Effector memory CD4-positive, alpha-beta T cell (primary cell): ENCODE data around the gene SMLR1.

ENCODE experiments used
- DNase-seq, 3 donors: peaks; one replicate each; pipeline ENCODE4 v3.0.0-alpha.2; 2020
- H3K27ac ChIP-seq: 2 replicates; pipeline ENCODE4 v1.7.0; 2013; ENCODE audit warnings: mild to moderate bottlenecking, low read length, moderate library complexity; ENCODE audit not compliant: insufficient read depth, poor library complexity, severe bottlenecking
- H3K27me3 ChIP-seq: replicated peaks from 2 replicates; pipeline ENCODE4 v1.7.0; 2013; ENCODE audit warnings: mild to moderate bottlenecking, low read length; ENCODE audit not compliant: insufficient read depth, control insufficient read depth, poor library complexity, severe bottlenecking
- H3K36me3 ChIP-seq: 2 replicates; pipeline ENCODE4 v1.7.0; 2013; ENCODE audit warnings: mild to moderate bottlenecking, low read length, moderate library complexity; ENCODE audit not compliant: control insufficient read depth, insufficient read depth
- H3K4me1 ChIP-seq: 2 replicates; pipeline ENCODE4 v1.7.0; 2013; ENCODE audit warnings: low read length, mild to moderate bottlenecking; ENCODE audit not compliant: control insufficient read depth, insufficient read depth, poor library complexity, severe bottlenecking
- H3K4me3 ChIP-seq: 2 replicates; pipeline ENCODE4 v1.7.0; 2013; ENCODE audit warnings: low read length, low read depth, mild to moderate bottlenecking; ENCODE audit not compliant: insufficient read depth, poor library complexity, severe bottlenecking
- H3K9me3 ChIP-seq: 2 replicates; pipeline ENCODE4 v1.7.0; 2013; ENCODE audit warnings: mild to moderate bottlenecking, low read length, moderate library complexity; ENCODE audit not compliant: control insufficient read depth

SMLR1 gene

GRCh38 chr6:130849594-130849993, 22.4 kb downstream of the SMLR1 start:
- Histone ChIP-seq H3K27ac (no peak overlapping the region), H3K4me1 (no peaks in the 10 kb centered on the region), H3K4me3 (no peak overlapping the region), H3K36me3 (no peaks in the 10 kb centered on the region), H3K27me3 (no peaks in the 10 kb centered on the region), H3K9me3 (no peaks in the 10 kb centered on the region)
- no peak for DNase-seq

GRCh38 chr6:130851026-130851425, 23.8 kb downstream of the SMLR1 start:
- no peak overlapping the region for H3K4me3 ChIP-seq
- no peaks in the 10 kb centered on the region for H3K36me3 ChIP-seq
- no peaks in the 10 kb centered on the region for H3K4me1 ChIP-seq
- no peaks in the 10 kb centered on the region for H3K27me3 ChIP-seq
- DNase-seq = no peak
- no peaks in the 10 kb centered on the region for H3K9me3 ChIP-seq
- no peak overlapping the region for H3K27ac ChIP-seq

GRCh38 chr6:130852844-130853554, 25.8 kb downstream of the SMLR1 start:
- no peaks in the 10 kb centered on the region for H3K4me1 ChIP-seq
- DNase-seq = no peak
- H3K9me3 ChIP-seq = no peaks in the 10 kb centered on the region
- H3K27ac ChIP-seq = no peak overlapping the region
- H3K27me3 ChIP-seq = no peaks in the 10 kb centered on the region
- no peaks in the 10 kb centered on the region for H3K36me3 ChIP-seq
- H3K4me3 ChIP-seq = no peak overlapping the region

- no peaks in the 10 kb centered on the region for H3K27me3 ChIP-seq
- H3K4me1 ChIP-seq = no peaks in the 10 kb centered on the region
- H3K36me3 ChIP-seq = no peaks in the 10 kb centered on the region
- H3K4me3 ChIP-seq = no peak overlapping the region
- DNase-seq = no peak
- no peak overlapping the region for H3K27ac ChIP-seq
- H3K9me3 ChIP-seq = no peaks in the 10 kb centered on the region
Measured at GRCh38 chr6:130853555-130854183, 26.5 kb downstream of the SMLR1 start.

- Histone ChIP-seq H3K4me3 (no peak overlapping the region), H3K36me3 (no peaks in the 10 kb centered on the region), H3K27me3 (no peaks in the 10 kb centered on the region), H3K27ac (no peak overlapping the region), H3K9me3 (no peaks in the 10 kb centered on the region), H3K4me1 (no peaks in the 10 kb centered on the region)
- no peak for DNase-seq
Measured at GRCh38 chr6:130858054-130858453, 30.8 kb downstream of the SMLR1 start.

GRCh38 chr6:130858498-130859160, 31.4 kb downstream of the SMLR1 start:
- no peak for DNase-seq
- Histone ChIP-seq H3K27me3 (no peaks in the 10 kb centered on the region), H3K36me3 (no peaks in the 10 kb centered on the region), H3K9me3 (no peaks in the 10 kb centered on the region), H3K27ac (no peak overlapping the region), H3K4me3 (no peak overlapping the region), H3K4me1 (no peaks in the 10 kb centered on the region)

- Histone ChIP-seq H3K4me1 (no peaks in the 10 kb centered on the region), H3K9me3 (no peaks in the 10 kb centered on the region), H3K27me3 (no peaks in the 10 kb centered on the region), H3K27ac (no peak overlapping the region), H3K4me3 (no peak overlapping the region), H3K36me3 (no peaks in the 10 kb centered on the region)
- no peak for DNase-seq
Measured at GRCh38 chr6:130859161-130859867, 32.1 kb downstream of the SMLR1 start.

- H3K27me3 ChIP-seq = no peaks in the 10 kb centered on the region
- H3K4me3 ChIP-seq = no peak overlapping the region
- H3K27ac ChIP-seq = no peak overlapping the region
- H3K9me3 ChIP-seq = no peaks in the 10 kb centered on the region
- no peaks in the 10 kb centered on the region for H3K4me1 ChIP-seq
- no peak for DNase-seq
- H3K36me3 ChIP-seq = no peaks in the 10 kb centered on the region
Measured at GRCh38 chr6:130862370-130862769, 35.2 kb downstream of the SMLR1 start.

GRCh38 chr6:130863415-130864230, 36.4 kb downstream of the SMLR1 start:
- Histone ChIP-seq H3K27me3 (no peaks in the 10 kb centered on the region), H3K4me1 (no peaks in the 10 kb centered on the region), H3K36me3 (no peaks in the 10 kb centered on the region), H3K4me3 (no peak overlapping the region), H3K27ac (no peak overlapping the region), H3K9me3 (no peaks in the 10 kb centered on the region)
- no peak for DNase-seq
